ENCODE results near the gene C2CD5.

DNA sequence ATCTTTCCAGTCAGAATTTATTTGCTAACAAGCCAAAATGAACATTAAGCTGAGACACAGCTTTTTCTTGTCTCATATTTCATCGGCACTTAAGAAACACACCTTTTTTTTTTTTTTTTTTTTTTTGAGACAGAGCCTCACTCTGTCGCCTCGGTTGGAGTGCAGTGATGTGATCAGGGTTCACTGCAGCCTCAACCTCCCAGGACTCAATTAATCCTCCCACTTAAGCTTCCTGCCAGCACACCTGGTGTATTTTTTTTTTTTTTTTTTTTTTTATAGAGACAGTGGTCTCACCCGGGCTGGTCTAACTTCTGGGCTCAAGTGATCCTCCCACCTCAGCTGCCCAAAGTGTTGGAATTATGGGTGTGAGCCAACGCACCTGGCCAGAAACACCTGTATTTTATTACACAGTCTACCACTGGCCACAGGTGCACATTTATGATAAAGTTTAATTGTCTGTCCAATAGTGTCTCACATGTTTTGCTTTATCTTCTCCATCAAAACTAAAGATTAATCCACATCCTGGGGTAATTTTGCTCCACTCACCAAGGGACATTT, 62.7 kb downstream of the C2CD5 start:
- TF ChIP-seq, protein P1, sequence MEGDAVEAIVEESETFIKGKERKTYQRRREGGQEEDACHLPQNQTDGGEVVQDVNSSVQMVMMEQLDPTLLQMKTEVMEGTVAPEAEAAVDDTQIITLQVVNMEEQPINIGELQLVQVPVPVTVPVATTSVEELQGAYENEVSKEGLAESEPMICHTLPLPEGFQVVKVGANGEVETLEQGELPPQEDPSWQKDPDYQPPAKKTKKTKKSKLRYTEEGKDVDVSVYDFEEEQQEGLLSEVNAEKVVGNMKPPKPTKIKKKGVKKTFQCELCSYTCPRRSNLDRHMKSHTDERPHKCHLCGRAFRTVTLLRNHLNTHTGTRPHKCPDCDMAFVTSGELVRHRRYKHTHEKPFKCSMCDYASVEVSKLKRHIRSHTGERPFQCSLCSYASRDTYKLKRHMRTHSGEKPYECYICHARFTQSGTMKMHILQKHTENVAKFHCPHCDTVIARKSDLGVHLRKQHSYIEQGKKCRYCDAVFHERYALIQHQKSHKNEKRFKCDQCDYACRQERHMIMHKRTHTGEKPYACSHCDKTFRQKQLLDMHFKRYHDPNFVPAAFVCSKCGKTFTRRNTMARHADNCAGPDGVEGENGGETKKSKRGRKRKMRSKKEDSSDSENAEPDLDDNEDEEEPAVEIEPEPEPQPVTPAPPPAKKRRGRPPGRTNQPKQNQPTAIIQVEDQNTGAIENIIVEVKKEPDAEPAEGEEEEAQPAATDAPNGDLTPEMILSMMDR (IDR thresholded peaks at IDR 0.05; ENCODE audit: low read depth, low read length) = no peak
- no peak for TF ChIP-seq EZH2phosphoT487 (IDR thresholded peaks at IDR 0.05; ENCODE audit: low read depth)

Measured in OCI-LY3 (cell line).